Neural progenitor cell (in vitro differentiated cells): ENCODE results near the gene C22orf23.

Experiments
- EZH2 ChIP-seq: fragments of 200-600 bp; sonication (generic); IDR thresholded peaks from 2 replicates; pipeline ENCODE4 v1.6.1; 2017; ENCODE audit warnings: antibody characterized with exemption, mild to moderate bottlenecking, moderate library complexity
- EZH2phosphoT487 ChIP-seq: fragments of 200-600 bp; sonication (generic); IDR thresholded peaks from 2 replicates; pipeline ENCODE4 v1.6.1; 2017; ENCODE audit warnings: antibody characterized with exemption
- TF ChIP-seq, protein P1 (sequence below): fragments of 200-600 bp; sonication (generic); IDR thresholded peaks from 2 replicates; pipeline ENCODE4 v1.5.1; 2017; ENCODE audit warnings: antibody characterized with exemption, mild to moderate bottlenecking

GRCh38 chr22:37976547-37976946 lies 23.1 kb upstream of the C22orf23 start:
- TF ChIP-seq, protein P1, sequence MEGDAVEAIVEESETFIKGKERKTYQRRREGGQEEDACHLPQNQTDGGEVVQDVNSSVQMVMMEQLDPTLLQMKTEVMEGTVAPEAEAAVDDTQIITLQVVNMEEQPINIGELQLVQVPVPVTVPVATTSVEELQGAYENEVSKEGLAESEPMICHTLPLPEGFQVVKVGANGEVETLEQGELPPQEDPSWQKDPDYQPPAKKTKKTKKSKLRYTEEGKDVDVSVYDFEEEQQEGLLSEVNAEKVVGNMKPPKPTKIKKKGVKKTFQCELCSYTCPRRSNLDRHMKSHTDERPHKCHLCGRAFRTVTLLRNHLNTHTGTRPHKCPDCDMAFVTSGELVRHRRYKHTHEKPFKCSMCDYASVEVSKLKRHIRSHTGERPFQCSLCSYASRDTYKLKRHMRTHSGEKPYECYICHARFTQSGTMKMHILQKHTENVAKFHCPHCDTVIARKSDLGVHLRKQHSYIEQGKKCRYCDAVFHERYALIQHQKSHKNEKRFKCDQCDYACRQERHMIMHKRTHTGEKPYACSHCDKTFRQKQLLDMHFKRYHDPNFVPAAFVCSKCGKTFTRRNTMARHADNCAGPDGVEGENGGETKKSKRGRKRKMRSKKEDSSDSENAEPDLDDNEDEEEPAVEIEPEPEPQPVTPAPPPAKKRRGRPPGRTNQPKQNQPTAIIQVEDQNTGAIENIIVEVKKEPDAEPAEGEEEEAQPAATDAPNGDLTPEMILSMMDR: no peak
- TF ChIP-seq EZH2: no peak
- TF ChIP-seq EZH2phosphoT487: no peak
